Measurements from ENCODE around the gene RABGGTA.
A peak's percentile ranks its signal among the peaks of the same experiment; 100 is the strongest.

Gene RABGGTA

GRCh38 chr14:24243336-24243836 lies 28.0 kb downstream of the RABGGTA start:
- no peaks in the 10 kb centered on the region for H3K27me3 ChIP-seq (ENCODE audit: control insufficient read depth in 1 of 2, insufficient read depth in 2 of 2, low read length in 2 of 2)
- peak overlapping the region; percentile 88 to 99 for H3K9ac ChIP-seq (ENCODE audit: low read depth in 1 of 2, low read length in 2 of 2)
- H3K36me3 ChIP-seq (ENCODE audit: control insufficient read depth in 1 of 2, insufficient read depth in 2 of 2, low read length in 2 of 2) = peaks cover 22 to 27% of the 10 kb centered on the region in 2 donors
- H3K9me3 ChIP-seq (ENCODE audit: control insufficient read depth in 1 of 2, low read length in 2 of 2) = no peaks in the 10 kb centered on the region
- peak overlapping the region; percentile 84 to 93 for H3K4me3 ChIP-seq (ENCODE audit: low read depth in 1 of 2, low read length in 2 of 2)
- peak overlapping the region; percentile 100 for H3K27ac ChIP-seq (ENCODE audit: low read depth, low read length)
- peaks cover 34 to 48% of the 10 kb centered on the region in 2 donors for H3K4me1 ChIP-seq (ENCODE audit: control insufficient read depth in 1 of 2, insufficient read depth in 2 of 2, low read length in 2 of 2)

- H3K4me3 ChIP-seq (ENCODE audit: low read depth in 1 of 2, low read length in 2 of 2) = peak overlapping the region; percentile 84 to 93
- H3K9ac ChIP-seq (ENCODE audit: low read depth in 1 of 2, low read length in 2 of 2) = peak overlapping the region; percentile 88 to 99
- H3K9me3 ChIP-seq (ENCODE audit: control insufficient read depth in 1 of 2, low read length in 2 of 2) = no peaks in the 10 kb centered on the region
- H3K27me3 ChIP-seq (ENCODE audit: control insufficient read depth in 1 of 2, insufficient read depth in 2 of 2, low read length in 2 of 2) = no peaks in the 10 kb centered on the region
- peaks cover 36 to 42% of the 10 kb centered on the region in 2 donors for H3K36me3 ChIP-seq (ENCODE audit: control insufficient read depth in 1 of 2, insufficient read depth in 2 of 2, low read length in 2 of 2)
- peak overlapping the region; percentile 100 for H3K27ac ChIP-seq (ENCODE audit: low read depth, low read length)
- peaks cover 34 to 46% of the 10 kb centered on the region in 2 donors for H3K4me1 ChIP-seq (ENCODE audit: control insufficient read depth in 1 of 2, insufficient read depth in 2 of 2, low read length in 2 of 2)
Observed at GRCh38 chr14:24241829-24242443, 29.5 kb downstream of the RABGGTA start.

- Histone ChIP-seq H3K9ac (ENCODE audit: low read depth in 1 of 2, low read length in 2 of 2) (peak overlapping the region in 1 of 2 donors; percentile 88), H3K27ac (ENCODE audit: low read depth, low read length) (no peak overlapping the region), H3K9me3 (ENCODE audit: control insufficient read depth in 1 of 2, low read length in 2 of 2) (no peaks in the 10 kb centered on the region), H3K4me1 (ENCODE audit: control insufficient read depth in 1 of 2, insufficient read depth in 2 of 2, low read length in 2 of 2) (peaks cover 34 to 42% of the 10 kb centered on the region in 2 donors), H3K36me3 (ENCODE audit: control insufficient read depth in 1 of 2, insufficient read depth in 2 of 2, low read length in 2 of 2) (peaks cover 47 to 57% of the 10 kb centered on the region in 2 donors), H3K27me3 (ENCODE audit: control insufficient read depth in 1 of 2, insufficient read depth in 2 of 2, low read length in 2 of 2) (no peaks in the 10 kb centered on the region), H3K4me3 (ENCODE audit: low read depth in 1 of 2, low read length in 2 of 2) (peak overlapping the region in 1 of 2 donors; percentile 29)
Observed at GRCh38 chr14:24240110-24240918, 31.1 kb downstream of the RABGGTA start.

- Histone ChIP-seq H3K4me1 (ENCODE audit: control insufficient read depth in 1 of 2, insufficient read depth in 2 of 2, low read length in 2 of 2) (peaks cover 44 to 46% of the 10 kb centered on the region in 2 donors), H3K4me3 (ENCODE audit: low read depth in 1 of 2, low read length in 2 of 2) (no peak overlapping the region), H3K27me3 (ENCODE audit: control insufficient read depth in 1 of 2, insufficient read depth in 2 of 2, low read length in 2 of 2) (no peaks in the 10 kb centered on the region), H3K36me3 (ENCODE audit: control insufficient read depth in 1 of 2, insufficient read depth in 2 of 2, low read length in 2 of 2) (peaks cover 47 to 64% of the 10 kb centered on the region in 2 donors), H3K9ac (ENCODE audit: low read depth in 1 of 2, low read length in 2 of 2) (no peak overlapping the region), H3K9me3 (ENCODE audit: control insufficient read depth in 1 of 2, low read length in 2 of 2) (no peaks in the 10 kb centered on the region), H3K27ac (ENCODE audit: low read depth, low read length) (no peak overlapping the region)
Observed at GRCh38 chr14:24238527-24239037, 32.8 kb downstream of the RABGGTA start.

- H3K4me1 ChIP-seq (ENCODE audit: control insufficient read depth in 1 of 2, insufficient read depth in 2 of 2, low read length in 2 of 2) = peaks cover 44 to 47% of the 10 kb centered on the region in 2 donors
- no peak overlapping the region for H3K9ac ChIP-seq (ENCODE audit: low read depth in 1 of 2, low read length in 2 of 2)
- H3K27ac ChIP-seq (ENCODE audit: low read depth, low read length) = no peak overlapping the region
- no peaks in the 10 kb centered on the region for H3K9me3 ChIP-seq (ENCODE audit: control insufficient read depth in 1 of 2, low read length in 2 of 2)
- H3K27me3 ChIP-seq (ENCODE audit: control insufficient read depth in 1 of 2, insufficient read depth in 2 of 2, low read length in 2 of 2) = no peaks in the 10 kb centered on the region
- no peak overlapping the region for H3K4me3 ChIP-seq (ENCODE audit: low read depth in 1 of 2, low read length in 2 of 2)
- H3K36me3 ChIP-seq (ENCODE audit: control insufficient read depth in 1 of 2, insufficient read depth in 2 of 2, low read length in 2 of 2) = peaks cover 47 to 64% of the 10 kb centered on the region in 2 donors
Observed at GRCh38 chr14:24238123-24238522, 33.3 kb downstream of the RABGGTA start.

- no peak overlapping the region for H3K27ac ChIP-seq (ENCODE audit: low read depth, low read length)
- no peak overlapping the region for H3K4me3 ChIP-seq (ENCODE audit: low read depth in 1 of 2, low read length in 2 of 2)
- peaks cover 44 to 48% of the 10 kb centered on the region in 2 donors for H3K4me1 ChIP-seq (ENCODE audit: control insufficient read depth in 1 of 2, insufficient read depth in 2 of 2, low read length in 2 of 2)
- no peak overlapping the region for H3K9ac ChIP-seq (ENCODE audit: low read depth in 1 of 2, low read length in 2 of 2)
- H3K27me3 ChIP-seq (ENCODE audit: control insufficient read depth in 1 of 2, insufficient read depth in 2 of 2, low read length in 2 of 2) = no peaks in the 10 kb centered on the region
- H3K36me3 ChIP-seq (ENCODE audit: control insufficient read depth in 1 of 2, insufficient read depth in 2 of 2, low read length in 2 of 2) = peaks cover 47 to 64% of the 10 kb centered on the region in 2 donors
- H3K9me3 ChIP-seq (ENCODE audit: control insufficient read depth in 1 of 2, low read length in 2 of 2) = no peaks in the 10 kb centered on the region
Observed at GRCh38 chr14:24237463-24237955, 33.9 kb downstream of the RABGGTA start.

- no peak overlapping the region for H3K4me3 ChIP-seq (ENCODE audit: low read depth in 1 of 2, low read length in 2 of 2)
- H3K9me3 ChIP-seq (ENCODE audit: control insufficient read depth in 1 of 2, low read length in 2 of 2) = no peaks in the 10 kb centered on the region
- H3K27me3 ChIP-seq (ENCODE audit: control insufficient read depth in 1 of 2, insufficient read depth in 2 of 2, low read length in 2 of 2) = no peaks in the 10 kb centered on the region
- H3K27ac ChIP-seq (ENCODE audit: low read depth, low read length) = no peak overlapping the region
- peaks cover 43 to 48% of the 10 kb centered on the region in 2 donors for H3K4me1 ChIP-seq (ENCODE audit: control insufficient read depth in 1 of 2, insufficient read depth in 2 of 2, low read length in 2 of 2)
- H3K9ac ChIP-seq (ENCODE audit: low read depth in 1 of 2, low read length in 2 of 2) = no peak overlapping the region
- H3K36me3 ChIP-seq (ENCODE audit: control insufficient read depth in 1 of 2, insufficient read depth in 2 of 2, low read length in 2 of 2) = peaks cover 47 to 64% of the 10 kb centered on the region in 2 donors
Observed at GRCh38 chr14:24236689-24237462, 34.5 kb downstream of the RABGGTA start.

GRCh38 chr14:24235804-24236688 lies 35.4 kb downstream of the RABGGTA start:
- no peaks in the 10 kb centered on the region for H3K9me3 ChIP-seq (ENCODE audit: control insufficient read depth in 1 of 2, low read length in 2 of 2)
- H3K27ac ChIP-seq (ENCODE audit: low read depth, low read length) = no peak overlapping the region
- H3K4me3 ChIP-seq (ENCODE audit: low read depth in 1 of 2, low read length in 2 of 2) = no peak overlapping the region
- H3K9ac ChIP-seq (ENCODE audit: low read depth in 1 of 2, low read length in 2 of 2) = no peak overlapping the region
- peaks cover 42 to 46% of the 10 kb centered on the region in 2 donors for H3K4me1 ChIP-seq (ENCODE audit: control insufficient read depth in 1 of 2, insufficient read depth in 2 of 2, low read length in 2 of 2)
- no peaks in the 10 kb centered on the region for H3K27me3 ChIP-seq (ENCODE audit: control insufficient read depth in 1 of 2, insufficient read depth in 2 of 2, low read length in 2 of 2)
- H3K36me3 ChIP-seq (ENCODE audit: control insufficient read depth in 1 of 2, insufficient read depth in 2 of 2, low read length in 2 of 2) = peaks cover 45 to 63% of the 10 kb centered on the region in 2 donors
